ENCODE results near the gene TPM1. TPM values are rescaled to one million over a fixed set of nuclear protein-coding genes. Genes with fewer than 3 reads are reported as not detected.
"Not testable (repeated sequence)": the region's sequence is repeated elsewhere in the genome, so short reads cannot be mapped to it uniquely, and the experiment has no call there.

The TPM1 gene
- total and polyA plus RNA-seq, 11 donors = 9,722 to 18,689 (median 13,651) TPM

- Histone ChIP-seq H3K4me3 (no peak overlapping the region), H3K36me3 (no peaks in the 10 kb centered on the region), H3K27me3 (no peaks in the 10 kb centered on the region), H3K4me1 (peaks cover 0 to 38% (median 20%) of the 10 kb centered on the region in 12 donors), H3K9me3 (no peaks in the 10 kb centered on the region), H3K27ac (no peak overlapping the region)
- intact Hi-C loops (cut with DNase I) = loop anchor here in 9 of 10 donors (2.0 to 5.0 kb wide), 7 partner anchors 43 to 311 kb away; no protein-coding TSS in a partner anchor
- ATAC-seq = no peak
- WGBS, 4 donors = 72 to 87% (median 73%) methylated on average over 4 of the region's 4 CpGs
- TF ChIP-seq, protein P1, sequence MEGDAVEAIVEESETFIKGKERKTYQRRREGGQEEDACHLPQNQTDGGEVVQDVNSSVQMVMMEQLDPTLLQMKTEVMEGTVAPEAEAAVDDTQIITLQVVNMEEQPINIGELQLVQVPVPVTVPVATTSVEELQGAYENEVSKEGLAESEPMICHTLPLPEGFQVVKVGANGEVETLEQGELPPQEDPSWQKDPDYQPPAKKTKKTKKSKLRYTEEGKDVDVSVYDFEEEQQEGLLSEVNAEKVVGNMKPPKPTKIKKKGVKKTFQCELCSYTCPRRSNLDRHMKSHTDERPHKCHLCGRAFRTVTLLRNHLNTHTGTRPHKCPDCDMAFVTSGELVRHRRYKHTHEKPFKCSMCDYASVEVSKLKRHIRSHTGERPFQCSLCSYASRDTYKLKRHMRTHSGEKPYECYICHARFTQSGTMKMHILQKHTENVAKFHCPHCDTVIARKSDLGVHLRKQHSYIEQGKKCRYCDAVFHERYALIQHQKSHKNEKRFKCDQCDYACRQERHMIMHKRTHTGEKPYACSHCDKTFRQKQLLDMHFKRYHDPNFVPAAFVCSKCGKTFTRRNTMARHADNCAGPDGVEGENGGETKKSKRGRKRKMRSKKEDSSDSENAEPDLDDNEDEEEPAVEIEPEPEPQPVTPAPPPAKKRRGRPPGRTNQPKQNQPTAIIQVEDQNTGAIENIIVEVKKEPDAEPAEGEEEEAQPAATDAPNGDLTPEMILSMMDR (IDR thresholded peaks at IDR 0.05) = no peak
- no peak for TF ChIP-seq POLR2A (IDR thresholded peaks at IDR 0.05)
- DNase-seq = no peak
These were observed 49.3 kb downstream of the TPM1 start for GRCh38 chr15:63091679-63092446.

DNA sequence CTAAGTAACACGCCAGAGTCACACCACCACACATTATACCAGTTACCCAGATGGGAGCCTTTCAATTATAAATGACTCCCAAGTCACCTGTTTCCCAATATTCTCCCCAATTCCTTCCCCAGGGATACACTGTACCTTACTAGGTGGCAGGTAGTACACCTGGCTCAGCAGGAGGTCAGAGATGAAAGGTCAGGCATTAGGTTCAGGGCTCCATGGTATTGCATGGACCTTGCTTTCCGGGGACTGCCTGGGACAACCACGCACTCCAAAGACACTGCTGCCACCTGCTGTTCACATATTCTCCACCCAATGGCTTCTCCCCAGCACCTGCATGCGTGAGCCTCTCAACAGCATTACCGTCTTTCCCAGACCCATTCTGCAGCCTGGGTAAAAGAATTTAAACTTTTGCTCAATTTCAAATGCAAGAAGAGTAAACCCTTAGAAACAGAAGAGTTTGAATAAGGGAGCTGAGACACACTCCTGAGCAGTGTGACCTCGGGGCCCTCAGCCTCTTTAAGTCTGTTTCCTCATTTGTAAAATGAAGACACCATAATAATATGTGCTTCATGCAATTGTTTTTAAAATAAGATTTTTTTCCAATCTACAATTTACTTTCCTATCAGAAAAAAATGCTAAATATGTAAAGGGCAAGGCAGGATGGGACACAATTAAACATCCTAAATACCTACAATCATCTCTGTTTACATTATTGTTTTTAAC, 51.1 kb downstream of the TPM1 start:
- WGBS, 4 donors = 22 to 26% (median 24%) methylated on average over 6 of the region's 6 CpGs
- peak overlapping the region in 6 of 12 donors; percentile 41 to 67 (median 49) for H3K27ac ChIP-seq

GRCh38 chr15:63094495-63094931, 52.0 kb downstream of the TPM1 start:
- Histone ChIP-seq H3K27ac (peak overlapping the region in 9 of 12 donors; percentile 25 to 67 (median 42)), H3K4me1 (peaks cover 0 to 19% (median 8%) of the 10 kb centered on the region in 12 donors), H3K9me3 (no peaks in the 10 kb centered on the region), H3K4me3 (no peak overlapping the region), H3K27me3 (no peaks in the 10 kb centered on the region), H3K36me3 (no peaks in the 10 kb centered on the region)
- no peak for TF ChIP-seq POLR2A (IDR thresholded peaks at IDR 0.05)
- TF ChIP-seq, protein P1 (IDR thresholded peaks at IDR 0.05) = no peak
- 45 to 56% (median 51%) methylated on average over 2 of the region's 2 CpGs for WGBS, 4 donors
- DNase-seq (no peak), ATAC-seq (peak; percentile 33 to 65 (median 52))
- intact Hi-C loops (cut with DNase I) = loop anchor here in 7 of 10 donors (1.0 to 5.0 kb wide), 5 partner anchors 47 to 312 kb away; no protein-coding TSS in a partner anchor

More for the DNA sequence above, 51.1 kb downstream of the TPM1 start:
- Histone ChIP-seq H3K9me3 (no peaks in the 10 kb centered on the region), H3K4me3 (no peak overlapping the region), H3K4me1 (peaks cover 0 to 28% (median 17%) of the 10 kb centered on the region in 12 donors), H3K36me3 (no peaks in the 10 kb centered on the region), H3K27me3 (no peaks in the 10 kb centered on the region)
- ATAC-seq (peak; percentile 91 to 95 (median 92)), DNase-seq (peak; percentile 81 to 87 (median 83))
- intact Hi-C loops (cut with DNase I) = loop anchor here (1.0 to 5.0 kb wide), 10 partner anchors 45 to 313 kb away; no protein-coding TSS in a partner anchor
- TF ChIP-seq, protein P1 (IDR thresholded peaks at IDR 0.05) = peak; percentile 75 to 96 (median 88)
- no peak for TF ChIP-seq POLR2A (IDR thresholded peaks at IDR 0.05)

GRCh38 chr15:63096178-63096577, 53.6 kb downstream of the TPM1 start:
- 89 to 98% (median 95%) methylated on average over 4 of the region's 4 CpGs for WGBS, 4 donors
- intact Hi-C loops (cut with DNase I) = no loop called here

DNA sequence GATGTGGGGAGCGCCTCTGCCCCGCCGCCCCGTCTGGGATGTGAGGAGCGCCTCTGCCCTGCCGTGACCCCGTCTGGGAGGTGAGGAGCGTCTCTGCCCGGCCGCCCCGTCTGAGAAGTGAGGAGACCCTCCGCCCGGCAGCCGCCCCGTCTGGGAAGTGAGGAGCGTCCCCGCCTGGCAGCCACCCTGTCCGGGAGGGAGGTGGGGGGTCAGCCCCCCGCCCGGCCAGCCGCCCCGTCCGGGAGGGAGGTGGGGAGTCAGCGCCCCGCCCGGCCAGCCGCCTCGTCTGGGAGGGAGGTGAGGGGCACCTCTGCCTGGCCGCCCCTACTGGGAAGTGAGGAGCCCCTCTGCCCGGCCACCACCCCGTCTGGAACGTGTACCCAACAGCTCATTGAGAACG, 56.4 kb downstream of the TPM1 start:
- DNase-seq; H3K36me3 ChIP-seq; ATAC-seq; H3K9me3 ChIP-seq; intact Hi-C loops (cut with DNase I); H3K27me3 ChIP-seq; H3K27ac ChIP-seq; H3K4me3 ChIP-seq: not testable (repeated sequence)
- peaks cover 0 to 11% (median 3%) of the 10 kb centered on the region in 12 donors for H3K4me1 ChIP-seq
- 90 to 100% (median 93%) methylated on average over 1 to 29 of the region's 33 CpGs for WGBS, 4 donors

More at GRCh38 chr15:63096178-63096577, 53.6 kb downstream of the TPM1 start:
- DNase-seq = no peak
- no peak overlapping the region for H3K27ac ChIP-seq
- H3K4me1 ChIP-seq = peaks cover 0 to 17% (median 6%) of the 10 kb centered on the region in 12 donors
- no peak overlapping the region for H3K4me3 ChIP-seq
- H3K27me3 ChIP-seq = no peaks in the 10 kb centered on the region
- no peaks in the 10 kb centered on the region for H3K36me3 ChIP-seq
- no peak for ATAC-seq
- no peak for TF ChIP-seq POLR2A (IDR thresholded peaks at IDR 0.05)
- TF ChIP-seq, protein P1 (IDR thresholded peaks at IDR 0.05) = no peak
- H3K9me3 ChIP-seq = no peaks in the 10 kb centered on the region

- intact Hi-C loops (cut with DNase I); H3K4me3 ChIP-seq; ATAC-seq; H3K4me1 ChIP-seq; H3K27ac ChIP-seq; H3K36me3 ChIP-seq; H3K9me3 ChIP-seq; H3K27me3 ChIP-seq; DNase-seq: not testable (repeated sequence)
- 71 to 76% (median 73%) methylated on average over 5 of the region's 5 CpGs for WGBS, 4 donors
These were observed 57.0 kb downstream of the TPM1 start for GRCh38 chr15:63099581-63099980.
